Skeletal muscle tissue (tissue), 4 donors: ENCODE measurements around the gene HAGH. TPM values are rescaled to one million over a fixed set of nuclear protein-coding genes. Genes with fewer than 3 reads are reported as not detected.

Source experiments
- H3K27ac ChIP-seq: one replicate; pipeline ENCODE4 v1.7.0; 2013; ENCODE audit warnings: mild to moderate bottlenecking, low read depth, low read length, inconsistent platforms
- H3K27me3 ChIP-seq, 3 donors: one replicate each; pipeline ENCODE4 v1.7.0; 2013; ENCODE audit warnings: low read length in 3 of 3; ENCODE audit not compliant: control insufficient read depth in 3 of 3, insufficient read depth in 3 of 3
- H3K36me3 ChIP-seq, 3 donors: one replicate each; pipeline ENCODE4 v1.7.0; 2013; ENCODE audit warnings: low read length in 3 of 3; ENCODE audit not compliant: control insufficient read depth in 3 of 3, insufficient read depth in 3 of 3
- H3K4me1 ChIP-seq, 3 donors: one replicate each; pipeline ENCODE4 v1.7.0; 2013; ENCODE audit warnings: low read length in 3 of 3, mild to moderate bottlenecking in 3 of 3; ENCODE audit not compliant: control insufficient read depth in 3 of 3, insufficient read depth in 3 of 3
- H3K4me3 ChIP-seq, 3 donors: one replicate each; pipeline ENCODE4 v1.7.0; 2013; ENCODE audit warnings: low read length in 3 of 3
- H3K9ac ChIP-seq, 3 donors: one replicate each; pipeline ENCODE4 v1.7.0; 2013; ENCODE audit warnings: low read length in 3 of 3, mild to moderate bottlenecking in 3 of 3, moderate library complexity in 2 of 3, low read depth in 1 of 3
- H3K9me3 ChIP-seq, 3 donors: one replicate each; pipeline ENCODE4 v1.7.0; 2013; ENCODE audit warnings: low read length in 3 of 3; ENCODE audit not compliant: control insufficient read depth in 3 of 3
- total RNA-seq: library from RNA; depleted of rRNA; stranded (reverse); fragments of >200 nt; gene quantifications from one replicate; pipeline ENCODE4 v1.2.3, GENCODE V29; 2014
- donor health status: Osteomylitis.

Gene HAGH
- total RNA-seq, 1 donor from 2014 or later: 42.3 TPM

GRCh38 chr16:1861730-1862129 is 35.1 kb upstream of the HAGH start:
- no peaks in the 10 kb centered on the region for H3K36me3 ChIP-seq
- H3K27me3 ChIP-seq: peaks cover 31 to 46% (median 40%) of the 10 kb centered on the region in 3 donors
- no peak overlapping the region for H3K27ac ChIP-seq
- no peaks in the 10 kb centered on the region for H3K9me3 ChIP-seq
- no peak overlapping the region for H3K4me3 ChIP-seq
- no peak overlapping the region for H3K9ac ChIP-seq
- H3K4me1 ChIP-seq: no peaks in the 10 kb centered on the region

GRCh38 chr16:1859650-1860049 is 33.0 kb upstream of the HAGH start:
- Histone ChIP-seq H3K4me1 (no peaks in the 10 kb centered on the region), H3K9me3 (no peaks in the 10 kb centered on the region), H3K9ac (no peak overlapping the region)

GRCh38 chr16:1858189-1858865 is 31.7 kb upstream of the HAGH start:
- no peaks in the 10 kb centered on the region for H3K36me3 ChIP-seq
- no peak overlapping the region for H3K27ac ChIP-seq
- H3K4me1 ChIP-seq: no peaks in the 10 kb centered on the region
- H3K9me3 ChIP-seq: no peaks in the 10 kb centered on the region
- H3K9ac ChIP-seq: no peak overlapping the region
- H3K4me3 ChIP-seq: no peak overlapping the region
- peaks cover 36 to 45% (median 40%) of the 10 kb centered on the region in 3 donors for H3K27me3 ChIP-seq

More at GRCh38 chr16:1859650-1860049, 33.0 kb upstream of the HAGH start:
- Histone ChIP-seq H3K36me3 (no peaks in the 10 kb centered on the region), H3K27me3 (peaks cover 29 to 46% (median 44%) of the 10 kb centered on the region in 3 donors), H3K4me3 (no peak overlapping the region), H3K27ac (no peak overlapping the region)

- Histone ChIP-seq H3K27me3 (peaks cover 38 to 42% (median 40%) of the 10 kb centered on the region in 3 donors), H3K9ac (no peak overlapping the region), H3K4me1 (no peaks in the 10 kb centered on the region), H3K36me3 (no peaks in the 10 kb centered on the region), H3K9me3 (no peaks in the 10 kb centered on the region), H3K27ac (no peak overlapping the region), H3K4me3 (no peak overlapping the region)
Measured at GRCh38 chr16:1857433-1858097, 30.9 kb upstream of the HAGH start.

GRCh38 chr16:1851793-1852192 is 25.2 kb upstream of the HAGH start:
- H3K36me3 ChIP-seq: no peaks in the 10 kb centered on the region
- no peak overlapping the region for H3K27ac ChIP-seq
- H3K9me3 ChIP-seq: no peaks in the 10 kb centered on the region
- no peaks in the 10 kb centered on the region for H3K4me1 ChIP-seq
- H3K9ac ChIP-seq: no peak overlapping the region
- H3K27me3 ChIP-seq: peaks cover 4 to 10% (median 10%) of the 10 kb centered on the region in 3 donors
- no peak overlapping the region for H3K4me3 ChIP-seq

GRCh38 chr16:1850981-1851380 is 24.4 kb upstream of the HAGH start:
- Histone ChIP-seq H3K9me3 (no peaks in the 10 kb centered on the region), H3K4me1 (no peaks in the 10 kb centered on the region), H3K27me3 (peaks cover 4 to 10% (median 9%) of the 10 kb centered on the region in 3 donors), H3K4me3 (no peak overlapping the region), H3K9ac (no peak overlapping the region), H3K36me3 (no peaks in the 10 kb centered on the region), H3K27ac (no peak overlapping the region)

- H3K27me3 ChIP-seq: no peaks in the 10 kb centered on the region
- H3K4me1 ChIP-seq: no peaks in the 10 kb centered on the region
- no peak overlapping the region for H3K4me3 ChIP-seq
- no peak overlapping the region for H3K27ac ChIP-seq
- no peaks in the 10 kb centered on the region for H3K9me3 ChIP-seq
- no peak overlapping the region for H3K9ac ChIP-seq
- no peaks in the 10 kb centered on the region for H3K36me3 ChIP-seq
Measured at GRCh38 chr16:1846416-1846815, 19.8 kb upstream of the HAGH start.

- Histone ChIP-seq H3K4me1 (no peaks in the 10 kb centered on the region), H3K36me3 (no peaks in the 10 kb centered on the region), H3K27me3 (no peaks in the 10 kb centered on the region), H3K9ac (no peak overlapping the region), H3K9me3 (no peaks in the 10 kb centered on the region), H3K27ac (no peak overlapping the region), H3K4me3 (no peak overlapping the region)
Measured at GRCh38 chr16:1845985-1846384, 19.4 kb upstream of the HAGH start.

GRCh38 chr16:1839554-1839953 is 12.9 kb upstream of the HAGH start:
- Histone ChIP-seq H3K9ac (no peak overlapping the region), H3K27ac (no peak overlapping the region), H3K27me3 (no peaks in the 10 kb centered on the region), H3K36me3 (peaks cover 0 to 6% (median 4%) of the 10 kb centered on the region in 3 donors), H3K4me3 (no peak overlapping the region), H3K4me1 (no peaks in the 10 kb centered on the region), H3K9me3 (no peaks in the 10 kb centered on the region)

GRCh38 chr16:1834096-1834495 is 7.5 kb upstream of the HAGH start:
- H3K27me3 ChIP-seq: no peaks in the 10 kb centered on the region
- H3K36me3 ChIP-seq: peaks cover 4 to 13% (median 9%) of the 10 kb centered on the region in 3 donors
- no peaks in the 10 kb centered on the region for H3K9me3 ChIP-seq
- no peak overlapping the region for H3K9ac ChIP-seq
- H3K4me3 ChIP-seq: no peak overlapping the region
- H3K4me1 ChIP-seq: peaks cover 9 to 13% (median 10%) of the 10 kb centered on the region in 3 donors
- no peak overlapping the region for H3K27ac ChIP-seq
